GM21529 (cell line): Measurements from ENCODE around the gene CAPRIN1.

Experiments used
- ATAC-seq: cut with Tn5 transposase; IDR thresholded peaks from one replicate; pipeline ENCODE4 v1.9.1; 2021; ENCODE audit not compliant: unreplicated experiment

Gene CAPRIN1

GRCh38 chr11:34139346-34139745 is 87.8 kb downstream of the CAPRIN1 start:
- ATAC-seq, result no peak

GRCh38 chr11:34140149-34140548 is 88.6 kb downstream of the CAPRIN1 start:
- ATAC-seq, result no peak

GRCh38 chr11:34143048-34143447 is 91.5 kb downstream of the CAPRIN1 start:
- ATAC-seq, result no peak

GRCh38 chr11:34145073-34145472 is 93.5 kb downstream of the CAPRIN1 start:
- peak; percentile 70 for ATAC-seq

GRCh38 chr11:34145847-34146381 is 94.4 kb downstream of the CAPRIN1 start:
- peak; percentile 59 for ATAC-seq

- ATAC-seq, result no peak
Measured at GRCh38 chr11:34146411-34146810, 94.9 kb downstream of the CAPRIN1 start.

- no peak for ATAC-seq
Measured at GRCh38 chr11:34146866-34147265, 95.3 kb downstream of the CAPRIN1 start.

- no peak for ATAC-seq
Measured at GRCh38 chr11:34147581-34147980, 96.0 kb downstream of the CAPRIN1 start.

GRCh38 chr11:34148504-34149165 is 97.1 kb downstream of the CAPRIN1 start:
- no peak for ATAC-seq

- no peak for ATAC-seq
Measured at GRCh38 chr11:34149274-34149673, 97.7 kb downstream of the CAPRIN1 start.

GRCh38 chr11:34149786-34150185 is 98.3 kb downstream of the CAPRIN1 start:
- ATAC-seq, result no peak

- ATAC-seq, result no peak
Measured at GRCh38 chr11:34150494-34151151, 99.1 kb downstream of the CAPRIN1 start.
